GM10266 (cell line): ENCODE results near the gene CDYL2.
"Not testable (repeated sequence)": the region's sequence is repeated elsewhere in the genome, so short reads cannot be mapped to it uniquely, and the experiment has no call there.

ENCODE experiments used
- DNase-seq: peaks from one replicate; pipeline ENCODE4 v3.0.0; 2012; ENCODE audit errors: extremely low spot score
- TF ChIP-seq, protein P1 (sequence below): IDR thresholded peaks from 2 replicates; pipeline ENCODE4 v1.5.1; 2012; ENCODE audit warnings: mild to moderate bottlenecking, low read depth; ENCODE audit not compliant: control insufficient read depth, insufficient read depth; ENCODE audit errors: missing control alignments

Gene CDYL2

DNA sequence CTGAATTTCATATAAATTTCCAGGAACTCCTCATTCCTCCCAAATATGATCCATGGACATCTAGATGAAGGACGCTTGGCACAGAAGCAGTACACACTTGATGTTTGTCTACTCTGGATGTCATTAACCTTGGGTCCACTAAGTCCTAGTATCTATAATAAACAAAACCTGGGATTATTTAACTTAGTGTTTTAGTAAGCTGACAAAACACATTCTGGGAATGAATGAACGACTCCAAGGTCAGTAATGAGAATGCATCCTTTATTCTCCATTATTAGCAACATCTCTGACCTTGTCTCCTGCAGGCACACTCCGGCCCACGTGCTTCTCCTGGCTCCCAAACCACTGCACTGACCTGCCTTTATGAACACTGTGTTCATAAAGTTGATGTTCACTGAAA lies 24.1 kb upstream of the CDYL2 start:
- DNase-seq = no peak
- TF ChIP-seq, protein P1, sequence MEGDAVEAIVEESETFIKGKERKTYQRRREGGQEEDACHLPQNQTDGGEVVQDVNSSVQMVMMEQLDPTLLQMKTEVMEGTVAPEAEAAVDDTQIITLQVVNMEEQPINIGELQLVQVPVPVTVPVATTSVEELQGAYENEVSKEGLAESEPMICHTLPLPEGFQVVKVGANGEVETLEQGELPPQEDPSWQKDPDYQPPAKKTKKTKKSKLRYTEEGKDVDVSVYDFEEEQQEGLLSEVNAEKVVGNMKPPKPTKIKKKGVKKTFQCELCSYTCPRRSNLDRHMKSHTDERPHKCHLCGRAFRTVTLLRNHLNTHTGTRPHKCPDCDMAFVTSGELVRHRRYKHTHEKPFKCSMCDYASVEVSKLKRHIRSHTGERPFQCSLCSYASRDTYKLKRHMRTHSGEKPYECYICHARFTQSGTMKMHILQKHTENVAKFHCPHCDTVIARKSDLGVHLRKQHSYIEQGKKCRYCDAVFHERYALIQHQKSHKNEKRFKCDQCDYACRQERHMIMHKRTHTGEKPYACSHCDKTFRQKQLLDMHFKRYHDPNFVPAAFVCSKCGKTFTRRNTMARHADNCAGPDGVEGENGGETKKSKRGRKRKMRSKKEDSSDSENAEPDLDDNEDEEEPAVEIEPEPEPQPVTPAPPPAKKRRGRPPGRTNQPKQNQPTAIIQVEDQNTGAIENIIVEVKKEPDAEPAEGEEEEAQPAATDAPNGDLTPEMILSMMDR = no peak

DNA sequence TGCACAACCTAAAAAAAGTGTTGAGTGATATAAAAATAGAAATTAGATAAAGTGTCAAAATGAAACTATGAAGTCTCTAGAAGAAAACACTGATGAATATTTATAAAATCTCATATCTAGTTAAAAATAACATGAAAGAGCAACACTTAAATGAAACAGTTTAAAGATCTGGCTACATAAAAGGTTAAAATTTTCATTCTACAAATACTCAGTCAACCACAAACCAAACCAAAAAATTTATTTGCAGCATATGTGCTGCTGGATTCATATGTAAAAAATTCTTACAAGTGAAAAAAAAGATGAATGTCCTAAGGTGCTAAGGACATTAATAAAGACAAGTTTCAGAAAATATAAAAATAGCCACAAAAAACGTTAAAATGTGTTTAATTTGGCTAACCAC lies 22.6 kb upstream of the CDYL2 start:
- DNase-seq = no peak
- TF ChIP-seq, protein P1 = no peak

DNA sequence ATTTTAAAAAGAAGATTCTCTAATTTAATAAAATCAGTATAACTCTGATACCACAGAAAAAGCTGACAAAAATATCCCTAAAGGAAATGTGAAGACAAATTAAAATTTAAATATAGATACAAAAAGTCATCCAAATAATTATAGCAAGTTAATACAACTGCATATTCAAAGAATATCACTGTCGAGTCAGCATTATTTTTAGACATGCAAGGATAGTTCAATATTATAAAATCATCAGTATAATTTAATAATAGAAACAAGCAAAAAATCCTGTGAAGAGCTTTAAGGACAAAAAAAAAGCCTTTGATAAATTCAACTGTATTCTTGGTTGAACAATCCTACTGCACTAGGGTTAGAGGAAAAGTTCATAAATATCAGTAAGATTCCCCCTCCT lies 21.0 kb upstream of the CDYL2 start:
- TF ChIP-seq, protein P1 = no peak
- no peak for DNase-seq

DNA sequence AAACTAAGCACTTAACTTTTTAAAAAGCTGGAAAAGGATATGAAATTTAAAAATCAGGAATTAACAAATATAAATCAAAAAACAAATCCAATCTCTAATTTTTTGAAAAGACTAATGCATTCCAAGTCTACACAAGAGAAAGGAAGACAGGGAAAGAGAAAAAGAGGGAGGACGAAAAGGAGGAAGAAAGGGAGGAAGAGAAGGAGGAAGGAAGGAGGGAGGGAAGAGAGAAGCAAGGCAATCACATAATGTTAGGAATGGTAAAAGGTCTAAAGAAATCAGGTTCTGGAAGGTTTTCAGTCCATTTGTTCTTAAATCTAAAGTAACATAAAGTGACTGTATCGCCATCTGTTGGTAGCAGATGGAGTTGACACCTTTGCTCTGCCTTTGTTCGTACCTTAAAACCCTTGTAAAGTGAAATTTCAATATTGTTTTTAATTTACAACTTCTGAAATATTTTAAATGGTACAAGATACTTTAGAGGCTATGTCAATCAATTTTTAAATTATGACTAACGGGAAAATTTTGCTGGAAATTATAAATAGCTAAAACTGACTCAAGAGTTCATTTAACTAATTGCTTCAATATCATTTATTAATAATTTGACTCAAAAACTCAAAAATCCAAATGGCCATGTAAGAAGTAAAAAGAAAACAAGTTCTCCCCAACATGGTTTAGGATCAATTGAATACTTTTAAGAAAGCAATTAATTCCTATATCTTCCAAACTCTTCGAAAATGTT lies 20.4 kb upstream of the CDYL2 start:
- TF ChIP-seq, protein P1 = peak; percentile 72
- peak; percentile 45 for DNase-seq

DNA sequence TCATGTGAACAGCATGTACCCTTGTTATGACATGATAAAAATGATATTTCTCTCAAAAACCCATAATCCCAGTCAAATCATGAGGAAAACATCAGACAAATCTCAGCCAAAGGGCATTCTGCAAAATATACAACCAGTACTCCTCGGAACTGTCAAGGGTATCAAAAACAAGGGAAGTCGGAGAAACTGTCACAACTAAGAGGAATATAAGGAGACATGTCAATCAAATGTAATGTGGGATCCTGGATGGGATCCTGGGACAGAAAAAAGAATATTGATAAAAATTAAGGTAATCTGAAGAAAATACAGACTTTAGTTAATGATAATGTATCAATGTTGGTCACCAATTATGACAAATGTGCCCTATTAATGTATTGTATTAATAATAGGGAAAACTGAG lies 15.6 kb upstream of the CDYL2 start:
- no peak for DNase-seq
- TF ChIP-seq, protein P1 = no peak

DNA sequence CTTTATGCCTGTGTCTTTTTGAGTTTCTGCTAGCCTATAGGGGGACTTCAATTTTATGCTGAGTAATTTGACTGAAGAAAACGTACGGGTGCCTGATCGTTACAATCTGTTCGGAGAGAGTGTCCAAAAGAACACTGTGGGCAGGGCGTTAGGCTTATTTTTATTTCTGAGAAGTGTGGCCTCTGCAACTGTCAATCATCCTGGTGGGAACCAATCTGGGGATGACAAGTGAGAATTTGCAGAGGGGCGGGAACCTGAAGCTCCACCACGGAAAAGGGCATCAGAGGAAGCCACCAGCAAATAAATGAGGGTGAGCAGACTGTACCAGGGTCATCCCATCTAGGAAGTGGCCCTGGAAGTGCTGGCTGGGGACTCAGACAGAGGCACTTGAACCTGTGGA lies 12.0 kb upstream of the CDYL2 start:
- TF ChIP-seq, protein P1 = no peak
- DNase-seq = no peak

DNA sequence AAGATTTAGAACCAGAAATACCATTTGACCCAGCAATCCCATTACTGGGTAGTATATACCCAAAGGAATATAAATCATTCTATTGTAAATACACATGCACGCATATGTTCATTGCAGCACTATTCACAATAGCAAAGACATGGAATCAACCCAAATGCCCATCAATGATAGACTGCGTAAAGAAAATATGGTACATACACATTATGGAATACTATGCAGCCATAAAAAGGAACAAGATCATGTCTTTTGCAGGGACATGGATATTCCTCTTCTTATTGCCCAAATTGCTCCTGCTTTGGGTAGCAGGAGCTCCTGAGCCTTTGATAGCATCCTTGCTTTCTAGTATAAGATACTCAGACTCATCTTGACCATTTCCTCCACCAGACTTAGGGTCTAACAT lies 10.9 kb upstream of the CDYL2 start:
- DNase-seq = not testable (repeated sequence)

DNA sequence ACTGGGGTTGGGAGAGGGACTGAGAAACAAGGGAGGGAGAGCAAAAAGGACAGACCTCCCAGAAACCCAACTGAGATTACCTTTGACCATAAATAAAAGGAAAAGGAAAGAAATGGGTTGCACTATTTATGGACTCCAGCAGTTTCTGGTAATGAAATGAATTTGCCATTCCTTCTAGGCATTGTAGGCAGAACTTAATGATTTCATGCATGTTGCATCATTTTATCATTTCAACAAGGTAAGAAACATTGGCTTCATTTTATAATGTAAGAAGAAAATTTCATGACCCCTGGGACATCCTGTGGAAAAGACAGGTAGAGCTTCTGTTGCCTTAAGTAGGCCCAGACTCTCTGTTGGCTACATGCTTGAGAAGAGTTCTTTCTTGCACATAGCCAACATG lies 8.2 kb upstream of the CDYL2 start:
- TF ChIP-seq, protein P1 = no peak
- DNase-seq = no peak
